GM12878 (cell line): Measurements from ENCODE around the gene GNB2. TPM values are rescaled to one million over a fixed set of nuclear protein-coding genes. Genes with fewer than 3 reads are reported as not detected.
A peak's percentile ranks its signal among the peaks of the same experiment; 100 is the strongest.

Experiments used
- ATAC-seq: fragments of 200-7000 bp; cut with Tn5 transposase; 3 replicates; pipeline ENCODE4 v1.9.1; 2020; ENCODE audit warnings: mild to moderate bottlenecking, moderate library complexity
- BruUV-seq: library from RNA; stranded (reverse); fragments of 400-500 nt; replicated peaks from 2 replicates; lab custom pipeline; 2021; lab: Mats Ljungman, UMichigan
- CTCF ChIA-PET: fragments of 300-600 bp; sonication (Branson Sonifier 250); formaldehyde crosslinking; extraction: SDS; loops from one replicate; lab custom pipeline; 2021; ENCODE audit warnings: inconsistent platforms; lab: Yijun Ruan, JAX
- POLR2A ChIA-PET: fragments of 350-600 bp; formaldehyde crosslinking; extraction: SDS; loops from one replicate; lab custom pipeline; 2021; ENCODE audit warnings: inconsistent platforms; lab: Charles Lee
- RAD21 ChIA-PET: fragments of 300-600 bp; sonication (Branson Sonifier 250); formaldehyde crosslinking; loops from one replicate; lab custom pipeline; 2023; ENCODE audit warnings: antibody characterized with exemption; ENCODE audit not compliant: unreplicated experiment; lab: Charles Lee
- SMC1A ChIA-PET: fragments of 300-600 bp; sonication (Branson Sonifier 250); formaldehyde crosslinking; loops from one replicate; lab custom pipeline; 2023; ENCODE audit not compliant: unreplicated experiment, uncharacterized antibody; lab: Charles Lee
- DNase-seq: peaks from one replicate; pipeline ENCODE4 v3.0.0-alpha.2; 2011; ENCODE audit warnings: low read depth, low spot score
- FAIRE-seq: peaks from 3 replicates; lab custom pipeline; 2011; peaks lifted over from hg19 to GRCh38; lab: Jason Lieb, UNC
- H2AFZ ChIP-seq: 2 replicates; pipeline ENCODE4 v1.6.0; 2011; ENCODE audit warnings: low read depth, low read length, control low read depth; ENCODE audit not compliant: control insufficient read depth
- H3K27ac ChIP-seq: 2 replicates; pipeline ENCODE4 v1.5.1; 2011; ENCODE audit warnings: control low read depth; ENCODE audit not compliant: control insufficient read depth, insufficient read depth
- H3K27me3 ChIP-seq, 2 experiments: replicated peaks in 1 of 2; 2 replicates each; pipeline versions ENCODE4 v1.6.0 to v1.6.1; 2011; ENCODE audit warnings: low read length in 1 of 2; ENCODE audit not compliant: control insufficient read depth in 2 of 2, insufficient read depth in 2 of 2
- H3K36me3 ChIP-seq, 2 experiments: 2 replicates each; pipeline ENCODE4 v1.5.1; 2011; ENCODE audit warnings: low read length in 1 of 2; ENCODE audit not compliant: control insufficient read depth in 2 of 2, insufficient read depth in 2 of 2
- H3K4me1 ChIP-seq: 2 replicates; pipeline ENCODE4 v1.6.1; 2011; ENCODE audit warnings: mild to moderate bottlenecking, low read length, moderate library complexity, mixed read lengths; ENCODE audit not compliant: control insufficient read depth, insufficient read depth
- H3K4me2 ChIP-seq: 2 replicates; pipeline ENCODE4 v1.6.0; 2011; ENCODE audit warnings: control low read depth; ENCODE audit not compliant: control insufficient read depth, insufficient read depth
- H3K4me3 ChIP-seq: fragments of 200-600 bp; sonication (generic); 2 replicates; pipeline ENCODE4 v1.5.1; 2016
- H3K79me2 ChIP-seq: 2 replicates; pipeline ENCODE4 v1.6.0; 2011; ENCODE audit warnings: low read length; ENCODE audit not compliant: control insufficient read depth, insufficient read depth
- H3K9ac ChIP-seq: 2 replicates; pipeline ENCODE4 v1.8.0; 2011; ENCODE audit warnings: low read length, control low read depth, mixed read lengths; ENCODE audit not compliant: control insufficient read depth, insufficient read depth
- H3K9me3 ChIP-seq: replicated peaks from 3 replicates; pipeline ENCODE4 v1.5.1; 2011; ENCODE audit warnings: mild to moderate bottlenecking, low read length; ENCODE audit not compliant: control insufficient read depth, insufficient read depth
- H4K20me1 ChIP-seq: 2 replicates; pipeline ENCODE4 v1.6.0; 2011; ENCODE audit not compliant: control insufficient read depth, insufficient read depth
- E4F1 ChIP-seq: fragments of 450-650 bp; IDR thresholded peaks from 2 replicates; pipeline ENCODE4 v1.6.1; 2018; ENCODE audit warnings: borderline replicate concordance, mild to moderate bottlenecking; ENCODE audit not compliant: partially characterized antibody
- JUND ChIP-seq: IDR thresholded peaks from 2 replicates; pipeline ENCODE4 v1.6.1; 2012; ENCODE audit warnings: low read depth, mild to moderate bottlenecking, low read length, improper control_type of control experiment, moderate library complexity
- MXI1 ChIP-seq: fragments of 150-350 bp; IDR thresholded peaks from 2 replicates; pipeline ENCODE4 v1.6.1; 2011; ENCODE audit warnings: low read depth, mild to moderate bottlenecking, inconsistent platforms, low read length, improper control_type of control experiment
- RELB ChIP-seq: fragments of 450-650 bp; IDR thresholded peaks from 2 replicates; pipeline ENCODE4 v1.6.1; 2017; ENCODE audit warnings: low read depth, mild to moderate bottlenecking, moderate library complexity
- RFX5 ChIP-seq: IDR thresholded peaks from 2 replicates; pipeline ENCODE4 v1.6.1; 2011; ENCODE audit warnings: low read depth, low read length, improper control_type of control experiment
- SMAD5 ChIP-seq: IDR thresholded peaks from 2 replicates; pipeline ENCODE4 v1.6.1; 2016; ENCODE audit warnings: antibody characterized with exemption, low read depth
- ZNF622 ChIP-seq: fragments of 450-650 bp; IDR thresholded peaks from 2 replicates; pipeline ENCODE4 v1.6.1; 2017; ENCODE audit warnings: mild to moderate bottlenecking, inconsistent platforms
- WGBS: methylation state at CpG from one replicate; pipeline ENCODE4 v1.1.6; 2016; ENCODE audit warnings: low lambda C conversion rate; ENCODE audit not compliant: insufficient replicate concordance, insufficient coverage; ENCODE audit errors: missing lambda C conversion rate; 5-methylcytosine and 5-hydroxymethylcytosine counted together
- in situ Hi-C: fragments of 300-500 bp; cut with MboI; formaldehyde crosslinking; loops from 9 replicates; pipeline ENCODE4 v1.14.3; 2018; ENCODE audit warnings: mixed read lengths
- intact Hi-C: fragments of 100-400 bp; cut with micrococcal nuclease; formaldehyde crosslinking; loops from one replicate; pipeline ENCODE4 v1.14.2; 2022; ENCODE audit not compliant: unreplicated experiment
- polyA plus RNA-seq, 11 experiments: library from polyadenylated mRNA; depleted of rRNA in 4 of 11; unstranded in 6 of 11; stranded (reverse) in 5 of 11; fragments of >200 nt; fragmentation: Nextera tagmentation in 4 of 11; fragmentation: Illumina TruSeq in 1 of 11; extraction: Ambion mirVana in 4 of 11; extraction: Trizol in 1 of 11; gene quantifications; 1 replicate in 1 of 11; 2 replicates in 10 of 11; pipeline versions ENCODE4 v1.2.1 to v1.2.3, GENCODE V29; 2011 to 2016; ENCODE audit warnings: inconsistent platforms in 2 of 11, missing spikeins in 2 of 11, low read depth in 1 of 11
- total RNA-seq, 4 experiments: library from RNA; depleted of rRNA in 3 of 4; stranded (reverse); fragments of >200 nt in 3 of 4; fragmentation: Illumina TruSeq in 1 of 4; extraction: Trizol in 1 of 4; gene quantifications; 2 replicates each; pipeline versions ENCODE4 v1.2.1 to v1.2.3, GENCODE V29; 2013 to 2021

GNB2 gene
- total and polyA plus RNA-seq, 10 of the 15 experiments (the other 5 are each of a cell fraction or from before 2014, with no cell fraction given): 0.35 to 175 (median 59.7) TPM

- peaks cover 4 to 51% of the 10 kb centered on the region in 2 experiments; a peak in 3 of 4 replicates for H3K36me3 ChIP-seq
- TSS peak; percentile 56 for BruUV-seq
- H4K20me1 ChIP-seq: no peaks in the 10 kb centered on the region
- H3K27ac ChIP-seq: no peak overlapping the region
- no peaks in the 10 kb centered on the region for H3K4me1 ChIP-seq
- H3K4me3 ChIP-seq: no peak overlapping the region
- in situ Hi-C loops: loop anchor here (25.0 kb wide), 1 partner anchor 218 kb away; the partner anchor contains the start of gene SPACDR
- SMC1A ChIA-PET: interaction anchor here (1.0 kb wide), 1 partner anchor 13 kb away, joined by 3 read pairs; no protein-coding TSS in a partner anchor
- H2AFZ ChIP-seq: no peak overlapping the region
- ATAC-seq: no peak
- H3K79me2 ChIP-seq: peaks cover 10% of the 10 kb centered on the region
- H3K9me3 ChIP-seq: no peaks in the 10 kb centered on the region
- H3K27me3 ChIP-seq: no peaks in the 10 kb centered on the region
- no peak for FAIRE-seq
- TF ChIP-seq RELB: no peak
- no peak for TF ChIP-seq E4F1
- TF ChIP-seq MXI1: no peak
- TF ChIP-seq ZNF622: no peak
- TF ChIP-seq SMAD5: no peak
- TF ChIP-seq RFX5: no peak
- no peak for TF ChIP-seq JUND
- WGBS: 80% methylated on average over 13 of the region's 13 CpGs
- no peak overlapping the region for H3K4me2 ChIP-seq
- intact Hi-C loops: no loop called here
- no peak for DNase-seq
- RAD21 ChIA-PET: interaction anchor here (0.7 kb wide), 2 partner anchors 26 to 575 kb away, joined by 3 read pairs; partner anchors contain the start of gene POP7
- no peak overlapping the region for H3K9ac ChIP-seq
- CTCF ChIA-PET: interaction anchor here (1.2 to 6.3 kb wide), 2 partner anchors 11 to 26 kb away, joined by 3 to 57 read pairs; partner anchors contain the start of gene POP7
- POLR2A ChIA-PET: interaction anchor here (0.5 to 0.6 kb wide), 3 partner anchors 15 to 518 kb away, joined by 3 to 5 read pairs (median 3); no protein-coding TSS in a partner anchor
These were observed 6.5 kb downstream of the GNB2 start for GRCh38 chr7:100679927-100680575.
